K562 (cell line): ENCODE measurements around the gene XAB2. TPM values are rescaled to one million over a fixed set of nuclear protein-coding genes. Genes with fewer than 3 reads are reported as not detected.

Experiments
- ARID4B ChIP-seq: sonication (generic); formaldehyde crosslinking; IDR thresholded peaks from 2 replicates; pipeline ENCODE4 v1.8.0; 2022; ENCODE audit warnings: mild to moderate bottlenecking, missing genetic modification reagents
- CHCHD3 ChIP-seq: fragments of 250-450 bp; sonication (Bioruptor Pico); IDR thresholded peaks from 2 replicates; pipeline ENCODE4 v2.1.2; 2022; ENCODE audit warnings: mild to moderate bottlenecking
- CREM ChIP-seq: IDR thresholded peaks from 2 replicates; pipeline ENCODE4 v1.6.1; 2014; ENCODE audit warnings: antibody characterized with exemption, low read depth
- E2F3 ChIP-seq: fragments of 250-450 bp; sonication (Bioruptor Pico); IDR thresholded peaks from 2 replicates; pipeline ENCODE4 v1.4.0; 2020; ENCODE audit warnings: mild to moderate bottlenecking
- ELF2 ChIP-seq: fragments of 250-450 bp; sonication (Bioruptor Pico); IDR thresholded peaks from 2 replicates; pipeline ENCODE4 v1.5.0; 2021; ENCODE audit warnings: mild to moderate bottlenecking
- FOXK2 ChIP-seq, 2 experiments: fragments of 450-650 bp; IDR thresholded peaks in 1 of 2; conservative IDR thresholded peaks in 1 of 2; 2 replicates each; pipeline ENCODE4 v1.6.1; 2016; ENCODE audit warnings: low read depth in 2 of 2, mild to moderate bottlenecking in 1 of 2
- GATAD2A ChIP-seq: fragments of 450-650 bp; IDR thresholded peaks from 2 replicates; pipeline ENCODE4 v1.6.1; 2017
- HMGN3 ChIP-seq: IDR thresholded peaks from 2 replicates; pipeline ENCODE4 v1.6.1; 2011; ENCODE audit warnings: borderline replicate concordance, low read depth, mild to moderate bottlenecking, mixed read lengths, low read length; ENCODE audit not compliant: insufficient read length; ENCODE audit errors: extremely low read depth
- IFI16 ChIP-seq: fragments of 250-450 bp; sonication (Bioruptor Pico); IDR thresholded peaks from 2 replicates; pipeline ENCODE4 v2.1.2; 2022; ENCODE audit warnings: mild to moderate bottlenecking, inconsistent platforms
- KLF6 ChIP-seq: fragments of 250-450 bp; sonication (Bioruptor Pico); IDR thresholded peaks from 2 replicates; pipeline ENCODE4 v1.4.0; 2020; ENCODE audit warnings: mild to moderate bottlenecking, moderate library complexity, borderline replicate concordance
- MEF2D ChIP-seq: conservative IDR thresholded peaks from 2 replicates; pipeline ENCODE4 v1.6.1; 2016; ENCODE audit warnings: low read depth, missing genetic modification characterization, missing compliant biosample characterization
- POLR2AphosphoS2 ChIP-seq: IDR thresholded peaks from 2 replicates; pipeline ENCODE4 v1.6.1; 2012; ENCODE audit warnings: low read length, improper control_type of control experiment
- PTBP1 ChIP-seq: fragments of 200-400 bp; formaldehyde crosslinking; IDR thresholded peaks from 2 replicates; pipeline ENCODE4 v1.6.1; 2017; ENCODE audit warnings: low read depth, low read length
- SETDB1 ChIP-seq: IDR thresholded peaks from one replicate; pipeline ENCODE4 v1.6.1; 2012; ENCODE audit warnings: low read length, control low read depth, inconsistent platforms
- SUPT5H ChIP-seq: fragments of 450-650 bp; IDR thresholded peaks from 2 replicates; pipeline ENCODE4 v1.6.1; 2016
- TAL1 ChIP-seq: fragments of 450-650 bp; IDR thresholded peaks from 2 replicates; pipeline ENCODE4 v1.6.1; 2016; ENCODE audit warnings: mild to moderate bottlenecking
- ZC3H4 ChIP-seq: sonication (generic); formaldehyde crosslinking; IDR thresholded peaks from 2 replicates; pipeline ENCODE4 v1.9.0; 2021; ENCODE audit warnings: missing genetic modification reagents, borderline replicate concordance
- ZNF316 ChIP-seq: fragments of 450-650 bp; IDR thresholded peaks from 2 replicates; pipeline ENCODE4 v1.6.1; 2016
- polyA plus RNA-seq, 8 experiments: library from polyadenylated mRNA; depleted of rRNA in 4 of 8; stranded (reverse) in 5 of 8; unstranded in 3 of 8; fragments of >200 nt; fragmentation: Nextera tagmentation in 2 of 8; fragmentation: Illumina TruSeq in 1 of 8; extraction: Ambion mirVana in 2 of 8; extraction: Trizol in 1 of 8; gene quantifications; 2 replicates each; pipeline versions ENCODE4 v1.2.1 to v1.2.3, GENCODE V29; 2011 to 2014; ENCODE audit warnings: inconsistent platforms in 1 of 8, missing spikeins in 1 of 8
- total RNA-seq, 7 experiments: library from RNA; depleted of rRNA in 6 of 7; stranded (reverse); fragments of >200 nt in 6 of 7; fragmentation: Illumina TruSeq in 2 of 7; extraction: Trizol in 2 of 7; gene quantifications; 2 replicates each; pipeline versions ENCODE4 v1.2.1 to v1.2.3, GENCODE V29; 2011 to 2021; ENCODE audit warnings: low replicate concordance in 1 of 7
- TF ChIP-seq, protein P1 (sequence below): fragments of 250-450 bp; sonication (Bioruptor Pico); IDR thresholded peaks from 2 replicates; pipeline ENCODE4 v1.8.0; 2022; ENCODE audit warnings: moderate library complexity, mild to moderate bottlenecking, inconsistent platforms
- TF ChIP-seq, protein P2 (sequence below), 2 experiments: IDR thresholded peaks in 1 of 2; conservative IDR thresholded peaks in 1 of 2; 2 replicates each; pipeline ENCODE4 v1.6.1; 2016; ENCODE audit warnings: low read depth in 2 of 2, mild to moderate bottlenecking in 1 of 2, missing compliant biosample characterization in 1 of 2, missing genetic modification characterization in 1 of 2, moderate library complexity in 1 of 2
- TF ChIP-seq, protein P3 (sequence below): fragments of 250-450 bp; sonication (Bioruptor Pico); IDR thresholded peaks from 2 replicates; pipeline ENCODE4 v1.8.0; 2021; ENCODE audit warnings: moderate library complexity, mild to moderate bottlenecking, inconsistent platforms

XAB2 gene
- total and polyA plus RNA-seq, 9 of the 15 experiments (the other 6 are each of a cell fraction or from before 2014, with no cell fraction given): 0.21 to 58.3 (median 20.0) TPM

DNA sequence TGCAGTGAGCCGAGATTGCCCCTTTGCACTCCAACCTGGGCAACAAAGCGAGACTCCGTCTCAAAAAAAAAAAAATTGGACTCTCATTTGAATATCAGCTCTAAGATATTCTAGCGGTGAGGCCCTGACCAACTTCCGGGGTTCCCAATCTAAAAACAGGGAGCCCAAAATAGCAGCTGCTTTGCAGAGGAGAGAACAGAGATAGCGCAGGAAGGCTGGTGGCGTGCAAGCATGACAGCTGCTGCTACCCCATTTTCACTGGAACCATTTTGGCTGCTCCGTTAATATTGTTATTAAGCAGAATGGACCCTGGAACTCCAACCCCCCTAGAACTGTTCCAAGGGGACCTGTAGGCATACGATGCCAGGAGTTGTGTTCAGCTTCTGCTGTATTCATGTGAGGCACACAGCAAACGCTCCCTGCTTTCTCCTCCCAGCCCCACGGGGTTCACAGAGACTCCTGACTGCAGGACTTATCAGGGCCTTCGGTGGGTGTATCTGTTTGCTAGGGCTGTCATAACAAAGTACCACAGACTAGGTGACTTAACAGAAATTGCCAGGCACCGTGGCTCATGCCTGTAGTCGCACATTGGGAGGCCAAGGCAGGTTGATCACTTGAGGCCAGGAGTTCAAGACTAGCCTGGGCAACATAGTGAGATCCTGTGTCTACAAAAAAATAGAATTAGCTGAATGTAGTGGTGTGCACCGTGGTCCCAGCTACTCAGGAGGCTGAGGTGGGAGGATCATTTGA, 19.1 kb upstream of the XAB2 start (continued):
- TF ChIP-seq, protein P1, sequence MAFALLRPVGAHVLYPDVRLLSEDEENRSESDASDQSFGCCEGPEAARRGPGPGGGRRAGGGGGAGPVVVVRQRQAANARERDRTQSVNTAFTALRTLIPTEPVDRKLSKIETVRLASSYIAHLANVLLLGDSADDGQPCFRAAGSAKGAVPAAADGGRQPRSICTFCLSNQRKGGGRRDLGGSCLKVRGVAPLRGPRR (CRISPR knock-in tag): no peak
- TF ChIP-seq TAL1: no peak
- TF ChIP-seq POLR2AphosphoS2: peak; percentile 90; the same call in 1 of the 2 replicates
- TF ChIP-seq KLF6: no peak
- TF ChIP-seq SUPT5H: peak; percentile 70
- peak; percentile 87 for TF ChIP-seq MEF2D (tag)
- no peak for TF ChIP-seq ZNF316
- TF ChIP-seq CREM: no peak
- TF ChIP-seq HMGN3: no peak
- TF ChIP-seq E2F3 (CRISPR knock-in tag): no peak
- TF ChIP-seq, protein P2, sequence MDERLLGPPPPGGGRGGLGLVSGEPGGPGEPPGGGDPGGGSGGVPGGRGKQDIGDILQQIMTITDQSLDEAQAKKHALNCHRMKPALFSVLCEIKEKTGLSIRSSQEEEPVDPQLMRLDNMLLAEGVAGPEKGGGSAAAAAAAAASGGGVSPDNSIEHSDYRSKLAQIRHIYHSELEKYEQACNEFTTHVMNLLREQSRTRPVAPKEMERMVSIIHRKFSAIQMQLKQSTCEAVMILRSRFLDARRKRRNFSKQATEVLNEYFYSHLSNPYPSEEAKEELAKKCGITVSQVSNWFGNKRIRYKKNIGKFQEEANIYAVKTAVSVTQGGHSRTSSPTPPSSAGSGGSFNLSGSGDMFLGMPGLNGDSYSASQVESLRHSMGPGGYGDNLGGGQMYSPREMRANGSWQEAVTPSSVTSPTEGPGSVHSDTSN (CRISPR knock-in tag; IDR thresholded peaks at IDR 0.05; ENCODE audit: low read depth): no peak
- TF ChIP-seq, protein P2 (tag; conservative IDR thresholded peaks at IDR 0.05; ENCODE audit: low read depth): no peak
- TF ChIP-seq CHCHD3 (CRISPR knock-in tag): no peak
- TF ChIP-seq, protein P3, sequence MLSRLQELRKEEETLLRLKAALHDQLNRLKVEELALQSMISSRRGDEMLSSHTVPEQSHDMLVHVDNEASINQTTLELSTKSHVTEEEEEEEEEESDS (CRISPR knock-in tag): no peak
- no peak for TF ChIP-seq FOXK2 (conservative IDR thresholded peaks at IDR 0.05 in 1 of 2, IDR thresholded peaks at IDR 0.05 in 1 of 2; ENCODE audit: low read depth in 2 of 2)
- no peak for TF ChIP-seq ZC3H4 (CRISPR knock-in tag)
- TF ChIP-seq GATAD2A: no peak
- no peak for TF ChIP-seq SETDB1
- peak; percentile 58; the same call in 1 of the 2 replicates for TF ChIP-seq PTBP1
- peak; percentile 64; the same call in 1 of the 2 replicates for TF ChIP-seq ARID4B (CRISPR knock-in tag)
- TF ChIP-seq ELF2: 0 out of 2 replicates have a peak, but pooled peaks have one; percentile 32
- TF ChIP-seq IFI16 (CRISPR knock-in tag): no peak
